ENCODE data around the gene NOSTRIN.
A peak's percentile ranks its signal among the peaks of the same experiment; 100 is the strongest.
"Not testable (repeated sequence)": the region's sequence is repeated elsewhere in the genome, so short reads cannot be mapped to it uniquely, and the experiment has no call there.

Gene NOSTRIN

DNA sequence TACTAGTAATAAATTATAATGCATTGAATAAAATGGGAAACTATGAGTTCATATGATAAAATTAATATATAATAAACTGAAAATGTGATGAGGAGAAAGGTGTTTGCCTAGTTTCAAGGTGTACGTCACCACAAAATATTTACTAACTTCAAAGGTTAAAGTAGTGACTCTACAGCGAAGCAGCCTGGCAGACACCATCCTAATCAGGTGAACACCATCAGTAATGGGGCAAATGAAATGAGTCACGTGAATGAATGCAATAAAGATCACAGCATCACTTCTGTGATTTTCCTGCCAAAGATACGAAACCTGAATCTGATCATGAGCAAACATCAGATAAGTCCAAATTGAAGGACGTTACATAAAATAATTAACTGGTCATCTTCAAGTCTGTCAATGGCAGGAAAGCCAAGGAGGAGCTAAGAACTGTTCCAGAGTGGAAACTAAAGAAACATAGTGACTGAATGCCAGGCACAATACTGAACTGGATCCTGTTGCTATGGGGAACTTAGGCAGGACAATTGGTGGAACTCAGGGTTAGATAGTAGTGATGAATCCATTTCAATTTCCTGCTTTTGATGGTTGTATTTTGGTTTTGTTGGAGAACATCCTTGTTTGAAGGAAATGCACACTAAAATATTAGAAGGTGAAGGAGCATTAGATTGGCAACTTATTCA is 12.1 kb upstream of the NOSTRIN start:
- no peak for DNase-seq

DNA sequence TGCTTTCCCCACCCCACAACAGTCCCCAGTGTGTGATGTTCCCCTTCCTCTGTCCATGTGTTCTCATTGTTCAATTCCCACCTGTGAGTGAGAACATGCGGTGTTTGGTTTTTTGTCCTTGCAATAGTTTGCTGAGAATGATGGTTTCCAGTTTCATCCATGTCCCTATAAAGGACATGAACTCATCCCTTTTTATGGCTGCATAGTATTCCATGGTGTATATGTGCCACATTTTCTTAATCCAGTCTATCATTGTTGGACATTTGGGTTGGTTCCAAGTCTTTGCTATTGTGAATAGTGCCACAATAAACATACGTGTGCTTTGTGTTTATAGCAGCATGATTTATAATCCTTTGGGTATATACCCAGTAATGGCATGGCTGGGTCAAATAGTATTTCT is 11.3 kb upstream of the NOSTRIN start:
- DNase-seq: not testable (repeated sequence)

- DNase-seq: no peak
Observed at GRCh38 chr2:168793596-168793995, 8.8 kb upstream of the NOSTRIN start.

DNA sequence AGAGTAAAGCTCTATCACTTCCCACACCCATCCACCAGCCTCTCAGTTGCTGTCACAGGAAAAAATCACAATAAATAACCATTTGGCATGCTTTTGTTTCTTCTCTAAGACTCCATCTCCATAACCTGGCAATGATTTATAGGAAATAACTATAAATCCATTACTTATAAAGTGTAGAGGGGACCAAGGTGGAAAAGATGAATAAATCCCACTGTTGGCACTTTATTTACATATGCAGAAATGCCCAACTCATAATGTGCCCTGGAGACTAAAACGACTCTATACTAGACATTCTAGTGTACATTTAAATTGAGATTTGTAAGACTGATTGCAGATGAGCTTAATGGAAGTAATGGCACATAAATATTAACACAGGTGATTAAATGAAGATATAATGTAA is 7.5 kb upstream of the NOSTRIN start:
- no peak for DNase-seq

- no peak for DNase-seq
Observed at GRCh38 chr2:168796090-168796577, 6.3 kb upstream of the NOSTRIN start.

DNA sequence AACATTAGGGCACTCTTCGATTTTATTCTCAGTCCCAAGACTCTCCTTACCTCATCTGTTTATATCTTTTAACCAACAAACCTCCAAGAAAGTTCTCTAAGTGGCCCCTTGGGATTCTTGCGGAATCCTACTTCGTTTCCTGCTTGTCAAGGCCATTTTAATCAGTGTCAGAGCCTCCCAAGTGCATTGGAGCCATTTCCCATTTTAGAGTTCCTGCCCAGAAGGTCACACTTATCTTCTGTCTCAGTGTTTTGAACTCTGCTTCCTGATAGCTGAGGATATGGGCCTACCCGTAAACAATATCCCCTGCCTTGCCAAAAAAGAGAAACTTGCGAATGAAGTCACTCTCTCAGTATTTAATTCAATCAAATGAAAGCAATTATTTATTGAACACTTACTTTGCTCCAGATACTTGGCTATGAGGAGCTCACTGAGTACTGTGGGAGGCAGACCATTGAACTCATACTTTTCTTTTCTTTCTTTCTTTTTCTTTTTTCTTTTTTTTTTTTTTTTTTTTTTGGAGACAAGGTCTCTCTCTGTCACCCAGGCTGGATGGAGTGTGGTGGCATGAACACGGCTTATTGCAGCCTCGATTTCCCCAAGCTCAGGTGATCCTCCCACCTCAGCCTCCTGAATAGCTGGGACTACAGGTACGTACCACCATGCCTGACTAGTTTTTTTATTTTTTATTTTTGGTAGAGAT is 5.7 kb upstream of the NOSTRIN start:
- DNase-seq: no peak

- peak; percentile 53 for DNase-seq
Observed at GRCh38 chr2:168797286-168797655, 5.2 kb upstream of the NOSTRIN start.

- no peak for DNase-seq
Observed at GRCh38 chr2:168798076-168798887, 4.2 kb upstream of the NOSTRIN start.

DNA sequence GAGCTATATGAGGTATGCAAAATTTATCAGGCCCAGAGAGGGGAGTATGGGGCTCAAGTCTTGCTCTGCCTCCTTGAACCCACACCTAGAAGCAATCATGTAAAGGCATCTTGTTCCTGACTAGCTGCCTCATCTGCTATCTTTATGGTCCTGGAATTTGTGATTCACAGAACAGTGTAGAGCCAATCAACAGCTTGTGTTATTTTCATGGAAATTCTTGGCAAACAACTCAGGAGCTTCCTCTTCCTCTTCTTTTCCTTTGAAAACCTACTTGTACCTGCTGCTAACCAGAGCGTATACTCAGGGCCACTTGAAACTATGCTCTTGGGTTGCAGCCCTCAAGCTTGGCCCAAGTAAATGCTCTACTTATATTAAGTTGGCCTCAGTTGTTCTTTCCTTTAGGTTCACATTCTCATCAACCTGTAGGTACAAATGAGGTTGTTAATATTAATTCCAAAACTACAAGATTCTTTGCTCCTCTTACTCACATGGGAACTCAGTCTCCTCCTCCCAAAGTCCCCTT is 3.5 kb upstream of the NOSTRIN start:
- no peak for DNase-seq

- no peak for DNase-seq
Observed at GRCh38 chr2:168801471-168801870, 966 bp upstream of the NOSTRIN start.

- DNase-seq: no peak
Observed at GRCh38 chr2:168802859-168803725, 655 bp downstream of the NOSTRIN start.

DNA sequence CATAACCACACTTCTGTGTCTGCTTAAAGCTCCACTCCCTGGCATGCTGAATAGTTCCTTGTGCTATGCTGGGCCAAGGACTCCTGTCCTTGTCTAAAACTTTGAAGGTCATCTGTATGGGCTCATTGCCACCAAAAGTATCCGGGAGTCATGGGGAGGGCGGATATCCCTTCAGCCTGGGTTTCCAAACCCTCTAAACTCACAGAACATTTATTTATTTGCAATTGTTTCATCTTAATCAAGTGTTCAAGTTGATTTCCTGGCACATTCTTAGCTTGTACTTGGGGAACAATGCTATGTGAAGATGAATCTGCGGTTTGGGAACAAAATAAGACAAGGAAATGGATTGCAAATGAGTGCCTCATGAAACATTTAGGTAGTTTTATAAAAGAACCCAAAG is 1.8 kb downstream of the NOSTRIN start:
- DNase-seq: no peak

DNA sequence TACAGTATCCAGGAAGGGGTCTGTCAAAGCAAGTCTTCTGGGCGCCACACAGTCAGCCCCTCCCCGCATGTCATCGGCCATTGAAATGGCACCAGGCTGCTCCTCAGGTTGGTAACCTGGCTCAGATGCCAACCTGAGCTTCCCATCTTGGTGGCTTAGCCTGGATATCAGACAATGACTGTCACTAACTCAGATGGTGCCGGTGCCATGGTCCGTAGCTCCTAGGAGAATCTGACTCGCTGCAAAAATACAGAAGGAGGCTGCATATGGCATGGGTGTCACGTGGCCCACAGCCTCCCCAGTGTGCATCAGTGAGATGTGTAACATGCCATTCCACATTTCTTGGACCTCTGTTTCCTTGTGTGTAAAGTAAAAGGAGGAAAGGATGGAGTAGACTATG is 3.2 kb downstream of the NOSTRIN start:
- DNase-seq: no peak

DNA sequence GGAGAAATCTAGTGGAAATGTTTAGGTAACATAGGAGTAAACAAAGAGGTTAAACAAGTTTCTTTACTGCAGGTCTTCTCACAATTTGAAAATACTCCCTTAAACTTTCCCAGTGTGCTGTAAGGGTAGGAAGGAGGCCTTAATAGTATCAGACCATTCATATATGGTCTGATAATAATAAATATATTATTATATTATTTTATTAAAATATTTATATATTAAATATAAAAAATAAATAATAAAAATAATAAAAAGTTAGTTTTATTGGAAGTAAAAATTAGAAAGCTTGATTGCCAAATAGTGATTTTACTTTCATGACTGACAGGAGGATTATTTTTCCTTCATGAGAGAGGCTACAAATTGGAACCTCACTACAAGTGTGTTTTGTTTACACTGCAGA is 7.1 kb downstream of the NOSTRIN start:
- no peak for DNase-seq

DNA sequence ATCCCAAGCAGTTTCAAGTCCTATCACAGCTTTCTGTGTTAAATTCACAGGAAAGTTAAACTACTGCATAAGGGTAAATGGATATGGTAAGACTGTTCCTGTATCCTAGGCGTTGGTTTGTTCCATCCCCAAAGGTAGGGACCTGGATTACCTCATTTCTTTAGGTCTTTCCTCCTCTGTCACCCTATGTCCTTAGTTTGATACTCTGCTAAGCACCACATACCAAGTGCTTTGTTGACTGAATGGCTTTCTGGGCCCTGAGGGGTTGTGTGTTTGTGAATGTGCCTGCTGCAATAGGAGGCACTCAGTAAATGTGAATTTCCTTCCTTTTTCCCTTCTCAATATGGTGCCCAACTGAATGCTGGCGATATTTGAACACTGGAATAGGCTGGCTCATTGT is 7.8 kb downstream of the NOSTRIN start:
- DNase-seq: no peak

- DNase-seq: no peak
Observed at GRCh38 chr2:168811696-168812095, 9.3 kb downstream of the NOSTRIN start.

- DNase-seq: no peak
Observed at GRCh38 chr2:168814046-168814445, 11.6 kb downstream of the NOSTRIN start.

DNA sequence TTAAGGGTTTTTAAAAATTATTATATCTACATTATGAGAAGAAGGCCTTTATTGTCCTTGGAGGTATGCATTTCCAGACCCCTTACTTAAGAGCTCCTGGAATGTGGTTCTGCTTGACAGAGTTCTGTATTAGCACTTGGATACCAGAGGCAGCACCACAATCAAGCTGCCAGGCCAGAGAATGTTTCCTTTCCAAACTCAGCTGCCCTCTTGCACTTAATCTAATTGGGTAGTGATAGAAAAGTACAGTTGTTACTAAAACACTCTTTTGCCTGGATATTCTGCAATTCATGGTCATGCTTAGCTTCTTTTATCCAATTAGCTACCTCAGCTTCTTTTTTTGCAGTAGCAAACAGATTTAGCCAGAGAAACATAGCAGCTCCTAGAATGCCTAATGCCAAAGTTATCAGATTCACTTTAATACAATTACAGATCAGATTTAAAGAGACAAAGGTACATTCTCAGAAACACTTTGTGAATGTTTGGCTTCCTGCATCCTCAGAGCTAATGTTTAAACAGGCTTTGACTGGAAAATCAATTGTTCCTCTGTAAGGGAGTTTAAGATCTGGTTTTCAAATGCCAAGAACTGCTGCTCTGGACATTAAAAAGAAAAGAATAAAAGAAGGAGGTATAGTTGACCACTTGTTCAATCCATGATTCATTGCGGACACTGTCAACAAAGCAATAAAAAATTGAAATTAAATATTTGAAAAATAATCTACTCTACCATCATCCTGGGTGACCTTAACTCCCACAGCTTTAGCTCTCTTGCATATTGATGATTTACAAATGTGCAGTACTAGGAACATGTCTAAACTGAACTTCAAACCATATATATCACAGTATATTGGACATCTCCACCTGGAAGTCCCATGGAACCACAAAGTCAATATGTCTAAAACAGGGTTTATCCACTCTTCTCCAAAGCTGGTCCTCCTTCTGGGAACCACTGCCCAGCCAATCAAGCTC is 12.8 kb downstream of the NOSTRIN start:
- DNase-seq: no peak

DNA sequence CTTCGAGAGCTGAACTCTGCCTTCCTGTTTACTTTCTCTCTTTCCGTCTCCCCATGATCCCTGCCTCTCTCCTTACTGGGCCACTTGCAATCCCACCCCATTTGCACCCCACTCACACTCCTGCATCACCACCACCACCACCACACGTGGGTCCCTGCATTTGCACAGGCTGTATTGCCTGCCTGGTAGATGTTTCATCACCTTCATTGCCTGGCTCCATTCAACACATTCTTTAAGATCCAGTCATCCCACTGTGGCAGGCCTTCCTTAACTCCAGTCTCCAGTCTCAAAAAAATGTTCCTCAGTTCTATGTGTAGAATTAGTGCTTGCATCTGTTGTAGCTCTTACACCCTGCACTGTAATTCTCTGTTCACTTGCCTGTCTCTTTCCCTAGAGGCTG is 13.9 kb downstream of the NOSTRIN start:
- no peak for DNase-seq

GRCh38 chr2:168819050-168819715 is 16.7 kb downstream of the NOSTRIN start:
- no peak for DNase-seq

All from hematopoietic multipotent progenitor cell treated with erythropoietin and hydrocortisone succinate and interleukin-3 and kit ligand, for 8 days (in vitro differentiated cells).